ENCODE measurements around the gene HNRNPM.
"Not testable (repeated sequence)": the region's sequence is repeated elsewhere in the genome, so short reads cannot be mapped to it uniquely, and the experiment has no call there.

HNRNPM gene

GRCh38 chr19:8510589-8511115 is 65.9 kb downstream of the HNRNPM start:
- no peak for DNase-seq

- DNase-seq, result no peak
Measured at GRCh38 chr19:8511573-8512101, 66.9 kb downstream of the HNRNPM start.

GRCh38 chr19:8512115-8512967 is 67.6 kb downstream of the HNRNPM start:
- peak in 2 of 56 donors; percentile 15 to 27 for DNase-seq

- no peak for DNase-seq
Measured at GRCh38 chr19:8513036-8513686, 68.4 kb downstream of the HNRNPM start.

- DNase-seq, result peak; percentile 73 to 99 (median 92)
Measured at GRCh38 chr19:8513687-8514504, 69.1 kb downstream of the HNRNPM start, which contains the start of gene ZNF414. ZNF414 (minus strand) TSS chr19:8514167; CDS start chr19:8514046, 121 bp downstream.

- DNase-seq, result not testable (repeated sequence)
Measured at GRCh38 chr19:8514505-8515009, 69.8 kb downstream of the HNRNPM start.

- no peak for DNase-seq
Measured at GRCh38 chr19:8515317-8515716, 70.5 kb downstream of the HNRNPM start.

- DNase-seq, result no peak
Measured at GRCh38 chr19:8517551-8518442, 73.0 kb downstream of the HNRNPM start.

- no peak for DNase-seq
Measured at GRCh38 chr19:8518536-8518935, 73.8 kb downstream of the HNRNPM start.

- DNase-seq, result no peak
Measured at GRCh38 chr19:8519388-8519787, 74.6 kb downstream of the HNRNPM start.

- DNase-seq, result no peak
Measured at GRCh38 chr19:8525401-8525684, 80.6 kb downstream of the HNRNPM start.

GRCh38 chr19:8526345-8527091 is 81.7 kb downstream of the HNRNPM start:
- peak in 53 of 56 donors; percentile 21 to 89 (median 72) for DNase-seq

GRCh38 chr19:8528500-8528899 is 83.7 kb downstream of the HNRNPM start:
- no peak for DNase-seq

GRCh38 chr19:8529369-8530006 is 84.7 kb downstream of the HNRNPM start:
- no peak for DNase-seq

GRCh38 chr19:8530061-8530679 is 85.4 kb downstream of the HNRNPM start:
- no peak for DNase-seq

GRCh38 chr19:8531470-8531869 is 86.7 kb downstream of the HNRNPM start:
- no peak for DNase-seq

- DNase-seq, result no peak
Measured at GRCh38 chr19:8532225-8532624, 87.5 kb downstream of the HNRNPM start.

- no peak for DNase-seq
Measured at GRCh38 chr19:8536282-8536681, 91.5 kb downstream of the HNRNPM start.

All from amygdala (tissue), 56 donors.